ENCODE results near the gene C7orf25.

C7orf25 gene

GRCh38 chr7:42911454-42912447, at the start of gene C7orf25:
Gene C7orf25, minus strand, starts transcription at chr7:42912070. Its CDS starts 1,170 bp downstream, at chr7:42910900.
- Histone ChIP-seq H3K27ac (peak within 1 kb of the TSS; percentile 89), H3K4me3 (peak within 1 kb of the TSS; percentile 89), H3K27me3 (no peaks in the 10 kb centered on the region), H3K4me2 (peak within 1 kb of the TSS; percentile 93), H4K20me1 (no peaks in the 10 kb centered on the region), H3K9ac (peak within 1 kb of the TSS; percentile 89), H3K4me1 (peaks cover 19% of the 10 kb centered on the region), H3K9me3 (no peaks in the 10 kb centered on the region), H3K36me3 (peaks cover 28% of the 10 kb centered on the region)
- no peak for TF ChIP-seq Cebpa-rat (IDR thresholded peaks at IDR 0.05)

DNA sequence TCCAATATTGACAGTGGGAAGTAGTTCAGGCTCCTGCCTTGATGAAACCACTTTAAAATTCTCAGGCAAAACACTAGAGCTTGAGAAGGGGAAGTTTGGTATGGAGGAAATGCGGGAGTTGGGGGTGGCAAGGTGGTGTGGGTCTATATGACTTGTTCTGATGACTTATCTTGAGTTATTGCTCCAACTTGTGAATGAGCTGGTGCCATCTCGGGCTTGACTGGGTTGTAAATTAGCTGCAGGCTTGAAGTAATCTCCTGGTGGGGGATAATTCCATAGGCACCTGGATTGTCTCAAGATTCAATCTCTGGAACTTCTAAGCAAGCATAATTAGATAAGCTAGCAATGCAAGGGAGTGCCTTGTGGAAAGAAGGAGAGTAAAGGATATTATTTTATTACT, 49.3 kb upstream of the C7orf25 start:
- Histone ChIP-seq H3K4me3 (no peak overlapping the region), H3K36me3 (no peaks in the 10 kb centered on the region), H4K20me1 (no peaks in the 10 kb centered on the region), H3K9ac (no peak overlapping the region), H3K4me2 (no peak overlapping the region), H3K9me3 (peaks cover 24% of the 10 kb centered on the region), H3K27ac (no peak overlapping the region), H3K4me1 (peaks cover 5% of the 10 kb centered on the region; the same call in 1 of the 2 replicates), H3K27me3 (no peaks in the 10 kb centered on the region)
- TF ChIP-seq Cebpa-rat (IDR thresholded peaks at IDR 0.05) = no peak

DNA sequence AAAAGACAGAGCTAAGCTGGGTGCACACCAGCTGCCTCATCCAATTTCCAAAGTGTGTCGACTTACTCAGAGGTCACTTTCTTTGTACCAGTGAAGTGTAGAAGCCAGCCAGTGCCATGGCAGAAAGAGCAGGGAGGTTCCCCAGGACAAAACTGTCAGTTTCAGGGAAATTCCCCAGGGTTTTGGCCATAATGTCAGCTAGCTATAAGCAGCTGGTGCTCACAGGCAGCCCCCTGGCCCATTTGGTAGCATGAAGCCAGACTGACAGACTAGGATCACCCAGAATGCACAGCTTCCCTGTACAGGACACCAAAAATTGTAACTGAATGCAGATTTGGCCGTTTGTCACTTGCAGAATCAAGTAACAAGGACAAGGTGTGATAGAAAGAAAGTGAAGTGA, 48.9 kb upstream of the C7orf25 start:
- H3K27me3 ChIP-seq = no peaks in the 10 kb centered on the region
- H3K9ac ChIP-seq = no peak overlapping the region
- TF ChIP-seq Cebpa-rat (IDR thresholded peaks at IDR 0.05) = no peak
- H3K36me3 ChIP-seq = no peaks in the 10 kb centered on the region
- no peaks in the 10 kb centered on the region for H4K20me1 ChIP-seq
- H3K4me2 ChIP-seq = no peak overlapping the region
- H3K4me3 ChIP-seq = no peak overlapping the region
- H3K4me1 ChIP-seq = peaks cover 5% of the 10 kb centered on the region; the same call in 1 of the 2 replicates
- no peak overlapping the region for H3K27ac ChIP-seq
- H3K9me3 ChIP-seq = peaks cover 28% of the 10 kb centered on the region

DNA sequence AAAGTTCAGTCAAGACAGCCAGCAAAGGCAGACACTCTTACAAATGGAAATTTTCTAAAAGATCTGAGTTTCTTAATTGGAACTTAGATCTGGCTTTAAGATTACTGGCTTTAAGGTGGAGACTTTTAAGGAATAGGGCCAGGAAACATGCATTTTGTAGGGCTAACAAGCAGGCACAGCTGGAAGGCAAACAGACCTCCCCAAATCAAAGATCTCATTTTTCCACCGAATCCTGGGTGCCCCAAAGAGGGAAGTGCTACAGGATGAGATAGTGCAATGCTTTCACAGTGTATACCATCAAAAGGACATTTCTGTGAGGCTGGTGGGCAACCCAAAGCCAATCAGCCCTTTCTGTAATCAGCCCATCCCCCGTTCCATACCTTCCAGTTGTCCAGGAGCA, 47.7 kb upstream of the C7orf25 start:
- H3K4me3 ChIP-seq = no peak overlapping the region
- no peak overlapping the region for H3K27ac ChIP-seq
- no peak overlapping the region for H3K9ac ChIP-seq
- H3K4me1 ChIP-seq = peaks cover 5% of the 10 kb centered on the region; the same call in 1 of the 2 replicates
- no peaks in the 10 kb centered on the region for H3K27me3 ChIP-seq
- no peak for TF ChIP-seq Cebpa-rat (IDR thresholded peaks at IDR 0.05)
- H3K4me2 ChIP-seq = no peak overlapping the region
- H3K36me3 ChIP-seq = no peaks in the 10 kb centered on the region
- H3K9me3 ChIP-seq = peaks cover 33% of the 10 kb centered on the region
- no peaks in the 10 kb centered on the region for H4K20me1 ChIP-seq

- Histone ChIP-seq H3K27ac (no peak overlapping the region), H3K4me3 (no peak overlapping the region), H3K36me3 (no peaks in the 10 kb centered on the region), H3K4me1 (peaks cover 5% of the 10 kb centered on the region; the same call in 1 of the 2 replicates), H3K27me3 (no peaks in the 10 kb centered on the region), H3K4me2 (no peak overlapping the region), H4K20me1 (no peaks in the 10 kb centered on the region), H3K9ac (no peak overlapping the region), H3K9me3 (peaks cover 33% of the 10 kb centered on the region)
- no peak for TF ChIP-seq Cebpa-rat (IDR thresholded peaks at IDR 0.05)
Measured at GRCh38 chr7:42956062-42956461, 44.2 kb upstream of the C7orf25 start.

GRCh38 chr7:42953994-42954393, 42.1 kb upstream of the C7orf25 start:
- TF ChIP-seq Cebpa-rat (IDR thresholded peaks at IDR 0.05) = no peak
- H4K20me1 ChIP-seq = no peaks in the 10 kb centered on the region
- no peak overlapping the region for H3K9ac ChIP-seq
- H3K27me3 ChIP-seq = no peaks in the 10 kb centered on the region
- H3K36me3 ChIP-seq = no peaks in the 10 kb centered on the region
- H3K4me2 ChIP-seq = no peak overlapping the region
- H3K4me1 ChIP-seq = no peaks in the 10 kb centered on the region
- no peak overlapping the region for H3K4me3 ChIP-seq
- H3K27ac ChIP-seq = no peak overlapping the region
- H3K9me3 ChIP-seq = peaks cover 27% of the 10 kb centered on the region

DNA sequence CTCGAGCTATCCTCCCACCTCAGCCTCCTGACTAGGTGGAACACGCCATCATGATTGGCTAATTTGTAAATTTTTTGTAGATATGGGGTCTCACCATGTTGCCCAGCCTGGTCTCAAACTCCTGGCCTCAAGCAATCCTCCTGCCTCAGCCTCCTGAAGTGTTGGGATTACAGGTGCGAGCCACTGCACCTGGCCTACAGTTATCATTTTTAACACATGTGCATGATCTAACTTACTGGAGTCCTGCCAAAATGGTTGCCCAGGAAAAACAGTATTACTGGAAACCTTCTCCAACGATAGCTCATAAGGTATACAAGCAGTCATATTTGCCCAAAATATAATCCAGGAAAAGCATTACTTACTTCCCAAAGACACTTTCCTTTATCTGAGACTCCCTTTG, 40.5 kb upstream of the C7orf25 start:
- Histone ChIP-seq H3K36me3 (no peaks in the 10 kb centered on the region), H3K4me3 (no peak overlapping the region), H4K20me1 (no peaks in the 10 kb centered on the region), H3K4me1 (no peaks in the 10 kb centered on the region), H3K27me3 (no peaks in the 10 kb centered on the region), H3K27ac (no peak overlapping the region), H3K4me2 (no peak overlapping the region), H3K9ac (no peak overlapping the region), H3K9me3 (peaks cover 18% of the 10 kb centered on the region)
- TF ChIP-seq Cebpa-rat (IDR thresholded peaks at IDR 0.05) = no peak

DNA sequence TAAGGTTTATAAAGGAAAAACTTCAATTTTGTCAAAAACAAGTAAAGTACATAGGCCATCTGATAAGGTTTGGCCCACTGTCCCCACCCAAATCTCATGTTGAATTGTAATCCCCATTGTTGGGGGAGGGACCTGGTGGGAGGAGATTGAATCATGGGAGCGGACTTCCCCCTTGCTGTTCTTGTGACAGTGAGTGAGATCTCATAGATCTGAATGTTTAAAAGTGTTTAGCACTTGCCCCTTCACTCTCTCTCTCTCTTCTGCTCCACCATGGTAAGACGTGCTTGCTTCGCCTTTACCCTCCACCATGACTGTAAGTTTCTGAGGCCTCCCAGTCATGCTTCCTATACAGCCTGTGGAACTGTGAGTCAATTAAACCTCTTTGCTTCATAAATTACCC, 38.5 kb upstream of the C7orf25 start:
- no peak overlapping the region for H3K9ac ChIP-seq
- no peak for TF ChIP-seq Cebpa-rat (IDR thresholded peaks at IDR 0.05)
- H3K4me3 ChIP-seq = no peak overlapping the region

GRCh38 chr7:42947521-42947920, 35.7 kb upstream of the C7orf25 start:
- H3K9ac ChIP-seq = no peak overlapping the region
- H3K9me3 ChIP-seq = no peaks in the 10 kb centered on the region
- H4K20me1 ChIP-seq = no peaks in the 10 kb centered on the region
- peaks cover 12% of the 10 kb centered on the region for H3K4me1 ChIP-seq
- H3K27ac ChIP-seq = no peak overlapping the region
- no peaks in the 10 kb centered on the region for H3K27me3 ChIP-seq
- H3K4me2 ChIP-seq = no peak overlapping the region
- no peak overlapping the region for H3K4me3 ChIP-seq
- H3K36me3 ChIP-seq = no peaks in the 10 kb centered on the region
- TF ChIP-seq Cebpa-rat (IDR thresholded peaks at IDR 0.05) = no peak

More for the DNA sequence above, 38.5 kb upstream of the C7orf25 start:
- no peak overlapping the region for H3K4me2 ChIP-seq
- H4K20me1 ChIP-seq = no peaks in the 10 kb centered on the region
- H3K9me3 ChIP-seq = 0 out of 2 replicates have a peak, but pooled peaks cover 3% of the 10 kb centered on the region
- peaks cover 10% of the 10 kb centered on the region for H3K4me1 ChIP-seq
- H3K36me3 ChIP-seq = no peaks in the 10 kb centered on the region
- no peak overlapping the region for H3K27ac ChIP-seq
- H3K27me3 ChIP-seq = no peaks in the 10 kb centered on the region

DNA sequence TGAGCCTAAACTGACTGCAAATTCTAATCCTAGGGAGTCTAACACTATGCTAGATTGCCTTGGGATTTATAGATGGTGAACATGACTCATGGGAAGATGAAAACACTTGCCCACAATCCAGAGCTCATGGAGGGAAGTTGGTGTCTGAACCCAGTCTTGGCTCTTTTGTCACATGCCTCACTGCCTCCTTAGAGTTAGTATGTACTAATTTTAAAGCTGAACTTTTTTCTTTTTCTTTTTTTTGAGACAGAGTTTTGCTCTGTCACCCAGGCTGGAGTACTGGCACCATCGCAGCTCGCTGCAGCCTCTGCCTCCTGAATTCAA, 34.7 kb upstream of the C7orf25 start:
- no peak overlapping the region for H3K4me3 ChIP-seq
- no peaks in the 10 kb centered on the region for H3K27me3 ChIP-seq
- H3K36me3 ChIP-seq = no peaks in the 10 kb centered on the region
- no peaks in the 10 kb centered on the region for H4K20me1 ChIP-seq
- H3K9ac ChIP-seq = no peak overlapping the region
- peaks cover 12% of the 10 kb centered on the region for H3K4me1 ChIP-seq
- H3K4me2 ChIP-seq = no peak overlapping the region
- H3K27ac ChIP-seq = no peak overlapping the region
- TF ChIP-seq Cebpa-rat (IDR thresholded peaks at IDR 0.05) = no peak
- H3K9me3 ChIP-seq = no peaks in the 10 kb centered on the region

All from BLaER1 (cell line).